COLO668 (cell line): ENCODE results near the gene HOXC13.

ENCODE experiments used
- DNase-seq: peaks from one replicate; lab custom pipeline; 2025; ENCODE audit not compliant: unreplicated experiment; lab: John Stamatoyannopoulos, UW

Gene HOXC13

GRCh38 chr12:53981634-53982565 lies 43.3 kb downstream of the HOXC13 start:
- DNase-seq, result no peak

- no peak for DNase-seq
Measured at GRCh38 chr12:53982648-53983567, 44.3 kb downstream of the HOXC13 start.

- no peak for DNase-seq
Measured at GRCh38 chr12:53983568-53983949, 44.9 kb downstream of the HOXC13 start.

GRCh38 chr12:53983950-53984572 lies 45.4 kb downstream of the HOXC13 start:
- no peak for DNase-seq

GRCh38 chr12:53984901-53985691 lies 46.5 kb downstream of the HOXC13 start, which contains the start of gene HOXC10:
Gene HOXC10 (plus strand): TSS chr12:53985146. CDS start chr12:53985260, 114 bp downstream.
- DNase-seq, result peak; percentile 33

- no peak for DNase-seq
Measured at GRCh38 chr12:53985692-53985993, 47.0 kb downstream of the HOXC13 start.

GRCh38 chr12:53985994-53986685 lies 47.5 kb downstream of the HOXC13 start:
- DNase-seq, result no peak

GRCh38 chr12:53986686-53987483 lies 48.3 kb downstream of the HOXC13 start:
- DNase-seq, result no peak

- no peak for DNase-seq
Measured at GRCh38 chr12:53987787-53988230, 49.2 kb downstream of the HOXC13 start.

GRCh38 chr12:53988541-53989226 lies 50.1 kb downstream of the HOXC13 start:
- DNase-seq, result no peak

- peak; percentile 1 for DNase-seq
Measured at GRCh38 chr12:53989227-53990113, 50.8 kb downstream of the HOXC13 start.

- no peak for DNase-seq
Measured at GRCh38 chr12:53990311-53991076, 51.9 kb downstream of the HOXC13 start.

- no peak for DNase-seq
Measured at GRCh38 chr12:53991077-53991460, 52.4 kb downstream of the HOXC13 start.

GRCh38 chr12:53992377-53992889 lies 53.8 kb downstream of the HOXC13 start:
- DNase-seq, result no peak

- DNase-seq, result no peak
Measured at GRCh38 chr12:53993162-53994008, 54.8 kb downstream of the HOXC13 start.

- DNase-seq, result no peak
Measured at GRCh38 chr12:53994009-53994263, 55.3 kb downstream of the HOXC13 start.
